KOPT-K1 (cell line): Measurements from ENCODE around the gene PRRC1.
"Not testable (repeated sequence)": the region's sequence is repeated elsewhere in the genome, so short reads cannot be mapped to it uniquely, and the experiment has no call there.

ENCODE experiments used
- H3K27ac ChIP-seq: fragments of 200-600 bp; sonication (generic); 2 replicates; pipeline ENCODE4 v1.5.1; 2016; ENCODE audit warnings: antibody characterized with exemption, mild to moderate bottlenecking, low read depth, low read length; ENCODE audit not compliant: poor library complexity, severe bottlenecking
- H3K36me3 ChIP-seq: fragments of 200-600 bp; sonication (generic); 2 replicates; pipeline ENCODE4 v1.5.1; 2017; ENCODE audit warnings: antibody characterized with exemption, mild to moderate bottlenecking, low read length, moderate library complexity; ENCODE audit not compliant: insufficient read depth
- H3K9me3 ChIP-seq: fragments of 200-600 bp; sonication (generic); 2 replicates; pipeline ENCODE4 v1.5.1; 2017; ENCODE audit warnings: antibody characterized with exemption, low read length, mild to moderate bottlenecking; ENCODE audit not compliant: insufficient read depth, poor library complexity, severe bottlenecking

PRRC1 gene

GRCh38 chr5:127519527-127519926 is 2.1 kb downstream of the PRRC1 start:
- peaks cover 11% of the 10 kb centered on the region for H3K9me3 ChIP-seq
- H3K36me3 ChIP-seq = peaks cover 44% of the 10 kb centered on the region
- H3K27ac ChIP-seq = no peak overlapping the region

GRCh38 chr5:127521138-127521770 is 3.8 kb downstream of the PRRC1 start:
- Histone ChIP-seq H3K27ac (no peak overlapping the region), H3K36me3 (peaks cover 61% of the 10 kb centered on the region)

GRCh38 chr5:127525181-127525580 is 7.7 kb downstream of the PRRC1 start:
- H3K27ac ChIP-seq = no peak overlapping the region
- peaks cover 11% of the 10 kb centered on the region for H3K9me3 ChIP-seq
- H3K36me3 ChIP-seq = peaks cover 90% of the 10 kb centered on the region

More at GRCh38 chr5:127521138-127521770, 3.8 kb downstream of the PRRC1 start:
- H3K9me3 ChIP-seq = peaks cover 11% of the 10 kb centered on the region

- Histone ChIP-seq H3K36me3 (peaks cover 96% of the 10 kb centered on the region), H3K27ac (no peak overlapping the region), H3K9me3 (no peaks in the 10 kb centered on the region)
These were observed 12.7 kb downstream of the PRRC1 start for GRCh38 chr5:127529904-127530682.

GRCh38 chr5:127536687-127537086 is 19.2 kb downstream of the PRRC1 start:
- H3K36me3 ChIP-seq = peaks cover 89% of the 10 kb centered on the region
- no peak overlapping the region for H3K27ac ChIP-seq
- H3K9me3 ChIP-seq = peaks cover 14% of the 10 kb centered on the region

- Histone ChIP-seq H3K9me3 (peaks cover 14% of the 10 kb centered on the region), H3K36me3 (peaks cover 52% of the 10 kb centered on the region)
- H3K27ac ChIP-seq = not testable (repeated sequence)
These were observed 23.1 kb downstream of the PRRC1 start for GRCh38 chr5:127540553-127540952.

GRCh38 chr5:127545249-127545648 is 27.8 kb downstream of the PRRC1 start:
- not testable (repeated sequence) for H3K9me3 ChIP-seq, H3K27ac ChIP-seq
- H3K36me3 ChIP-seq = peaks cover 31% of the 10 kb centered on the region

- no peak overlapping the region for H3K27ac ChIP-seq
- no peaks in the 10 kb centered on the region for H3K9me3 ChIP-seq
- H3K36me3 ChIP-seq = peaks cover 64% of the 10 kb centered on the region
These were observed 32.1 kb downstream of the PRRC1 start for GRCh38 chr5:127549551-127549950.

- H3K9me3 ChIP-seq = no peaks in the 10 kb centered on the region
- peaks cover 76% of the 10 kb centered on the region for H3K36me3 ChIP-seq
- H3K27ac ChIP-seq = no peak overlapping the region
These were observed 33.4 kb downstream of the PRRC1 start for GRCh38 chr5:127550652-127551409.

- H3K27ac ChIP-seq = no peak overlapping the region
- no peaks in the 10 kb centered on the region for H3K9me3 ChIP-seq
- peaks cover 76% of the 10 kb centered on the region for H3K36me3 ChIP-seq
These were observed 34.1 kb downstream of the PRRC1 start for GRCh38 chr5:127551410-127552041.

GRCh38 chr5:127555826-127556225 is 38.4 kb downstream of the PRRC1 start:
- Histone ChIP-seq H3K9me3 (no peaks in the 10 kb centered on the region), H3K27ac (no peak overlapping the region), H3K36me3 (peaks cover 47% of the 10 kb centered on the region)

- Histone ChIP-seq H3K27ac (no peak overlapping the region), H3K36me3 (peaks cover 37% of the 10 kb centered on the region), H3K9me3 (no peaks in the 10 kb centered on the region)
These were observed 39.3 kb downstream of the PRRC1 start for GRCh38 chr5:127556609-127557334.

- no peaks in the 10 kb centered on the region for H3K9me3 ChIP-seq
- no peak overlapping the region for H3K27ac ChIP-seq
- peaks cover 25% of the 10 kb centered on the region for H3K36me3 ChIP-seq
These were observed 40.8 kb downstream of the PRRC1 start for GRCh38 chr5:127558273-127558672.

GRCh38 chr5:127561254-127561653 is 43.8 kb downstream of the PRRC1 start:
- H3K36me3 ChIP-seq = no peaks in the 10 kb centered on the region
- H3K9me3 ChIP-seq = no peaks in the 10 kb centered on the region
- no peak overlapping the region for H3K27ac ChIP-seq
